H1 (cell line): ENCODE results near the gene FOXI2. TPM values are rescaled to one million over a fixed set of nuclear protein-coding genes. Genes with fewer than 3 reads are reported as not detected.

ENCODE experiments used
- ATF3 ChIP-seq: IDR thresholded peaks from 2 replicates; pipeline ENCODE4 v1.6.1; 2011; ENCODE audit warnings: low read depth, mild to moderate bottlenecking, low read length; ENCODE audit not compliant: insufficient read depth
- CBX5 ChIP-seq: fragments of 300-800, 300-1000 bp; sonication (generic); IDR thresholded peaks from 2 replicates; pipeline ENCODE4 v1.7.1; 2016; ENCODE audit warnings: antibody characterized with exemption, low read length, low read depth
- CBX8 ChIP-seq: fragments of 300-800, 300-1000 bp; sonication (generic); IDR thresholded peaks from 2 replicates; pipeline ENCODE4 v1.7.1; 2016; ENCODE audit warnings: low read depth, low read length, borderline replicate concordance
- CHD7 ChIP-seq: fragments of 300-600 bp; sonication (generic); IDR thresholded peaks from 2 replicates; pipeline ENCODE4 v1.7.1; 2012; ENCODE audit warnings: low read length, moderate library complexity, mild to moderate bottlenecking, inconsistent platforms; ENCODE audit not compliant: insufficient replicate concordance
- HDAC6 ChIP-seq: IDR thresholded peaks from one replicate; pipeline ENCODE4 v1.7.1; 2012; ENCODE audit warnings: low read depth, mild to moderate bottlenecking, inconsistent platforms, low read length, moderate library complexity
- MAX ChIP-seq: IDR thresholded peaks from 2 replicates; pipeline ENCODE4 v1.6.1; 2012; ENCODE audit warnings: inconsistent platforms
- POLR2AphosphoS5 ChIP-seq: IDR thresholded peaks from 2 replicates; pipeline ENCODE4 v1.6.1; 2011; ENCODE audit warnings: low read depth, low read length
- USF2 ChIP-seq: IDR thresholded peaks from 2 replicates; pipeline ENCODE4 v1.6.1; 2011; ENCODE audit warnings: low read length, improper control_type of control experiment
- polyA plus RNA-seq, 7 experiments: library from polyadenylated mRNA; depleted of rRNA in 3 of 7; stranded (reverse) in 5 of 7; unstranded in 2 of 7; fragments of >200 nt in 5 of 7; fragments of 200-250 nt in 2 of 7; gene quantifications; 1 replicate in 5 of 7; 2 replicates in 1 of 7; 4 replicates in 1 of 7; pipeline versions ENCODE4 v1.2.1 to v1.2.3, GENCODE V29; 2011 to 2013; ENCODE audit warnings: missing spikeins in 2 of 7, mixed read lengths in 2 of 7
- total RNA-seq: library from RNA; stranded (reverse); fragmentation: NEBNext Ultra II Directional; extraction: Animal tissue kit (Norgen Biotek cat#: 25700); gene quantifications from 2 replicates; pipeline ENCODE4 v1.2.1, GENCODE V29; 2021

Gene FOXI2
- total and polyA plus RNA-seq, 2 of the 8 experiments (the other 6 are each of a cell fraction or from before 2014, with no cell fraction given), result 1.0 TPM

GRCh38 chr10:127740596-127740995, 3.6 kb downstream of the FOXI2 start (continued):
- TF ChIP-seq CHD7 (no peak), MAX (no peak), POLR2AphosphoS5 (no peak), HDAC6 (no peak), CBX8 (no peak), CBX5 (no peak), ATF3 (no peak), USF2 (no peak)
